ENCODE data around the gene MEI1. TPM values are rescaled to one million over a fixed set of nuclear protein-coding genes. Genes with fewer than 3 reads are reported as not detected.

MEI1 gene
- total RNA-seq, 1 experiment from 2014 or later: 0.18 TPM

- TF ChIP-seq POLR2AphosphoS5 (IDR thresholded peaks at IDR 0.05; ENCODE audit: low read depth, low read length): no peak
- TF ChIP-seq, protein P1, sequence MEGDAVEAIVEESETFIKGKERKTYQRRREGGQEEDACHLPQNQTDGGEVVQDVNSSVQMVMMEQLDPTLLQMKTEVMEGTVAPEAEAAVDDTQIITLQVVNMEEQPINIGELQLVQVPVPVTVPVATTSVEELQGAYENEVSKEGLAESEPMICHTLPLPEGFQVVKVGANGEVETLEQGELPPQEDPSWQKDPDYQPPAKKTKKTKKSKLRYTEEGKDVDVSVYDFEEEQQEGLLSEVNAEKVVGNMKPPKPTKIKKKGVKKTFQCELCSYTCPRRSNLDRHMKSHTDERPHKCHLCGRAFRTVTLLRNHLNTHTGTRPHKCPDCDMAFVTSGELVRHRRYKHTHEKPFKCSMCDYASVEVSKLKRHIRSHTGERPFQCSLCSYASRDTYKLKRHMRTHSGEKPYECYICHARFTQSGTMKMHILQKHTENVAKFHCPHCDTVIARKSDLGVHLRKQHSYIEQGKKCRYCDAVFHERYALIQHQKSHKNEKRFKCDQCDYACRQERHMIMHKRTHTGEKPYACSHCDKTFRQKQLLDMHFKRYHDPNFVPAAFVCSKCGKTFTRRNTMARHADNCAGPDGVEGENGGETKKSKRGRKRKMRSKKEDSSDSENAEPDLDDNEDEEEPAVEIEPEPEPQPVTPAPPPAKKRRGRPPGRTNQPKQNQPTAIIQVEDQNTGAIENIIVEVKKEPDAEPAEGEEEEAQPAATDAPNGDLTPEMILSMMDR (IDR thresholded peaks at IDR 0.05): no peak
- TF ChIP-seq SIN3A (IDR thresholded peaks at IDR 0.05; ENCODE audit: borderline replicate concordance, insufficient read depth, low read depth, low read length): no peak
- TF ChIP-seq REST (IDR thresholded peaks at IDR 0.05; ENCODE audit: insufficient read depth in 1 of 2, low read depth in 2 of 2, low read length in 1 of 2): no peak
- TF ChIP-seq TCF7L2 (IDR thresholded peaks at IDR 0.05; ENCODE audit: low read depth, low read length): no peak
- ATAC-seq: no peak
Measured at GRCh38 chr22:41753984-41754383, 54.7 kb downstream of the MEI1 start.

GRCh38 chr22:41757502-41757901, 58.2 kb downstream of the MEI1 start:
- in situ Hi-C loops (cut with HindIII; ENCODE audit: low pct_unique_long_range_greater_than_20kb, low sequenced_read_pairs) (no loop called here), intact Hi-C loops (cut with micrococcal nuclease; ENCODE audit: unreplicated experiment) (no loop called here)
- no TSS peak for BruUV-seq (replicated peaks)
- Histone ChIP-seq H3K9me3 (ENCODE audit: control insufficient read depth, insufficient read depth, low read depth, low read length) (no peaks in the 10 kb centered on the region), H3K27ac (ENCODE audit: low read length) (no peak overlapping the region), H3K36me3 (ENCODE audit: control insufficient read depth, insufficient read depth, low read length) (no peaks in the 10 kb centered on the region), H3K4me3 (ENCODE audit: low read depth in 2 of 2, low read length in 2 of 2) (no peak overlapping the region), H3K27me3 (ENCODE audit: control insufficient read depth, insufficient read depth, low read length) (no peaks in the 10 kb centered on the region), H3K4me1 (ENCODE audit: control insufficient read depth, insufficient read depth, low read length) (no peaks in the 10 kb centered on the region)
- CTCF ChIA-PET: no interaction called here
- TF ChIP-seq POLR2AphosphoS5 (IDR thresholded peaks at IDR 0.05; ENCODE audit: low read depth, low read length): no peak
- no peak for TF ChIP-seq TCF7L2 (IDR thresholded peaks at IDR 0.05; ENCODE audit: low read depth, low read length)
- TF ChIP-seq, protein P1 (IDR thresholded peaks at IDR 0.05): no peak
- no peak for TF ChIP-seq REST (IDR thresholded peaks at IDR 0.05; ENCODE audit: insufficient read depth in 1 of 2, low read depth in 2 of 2, low read length in 1 of 2)
- TF ChIP-seq SIN3A (IDR thresholded peaks at IDR 0.05; ENCODE audit: borderline replicate concordance, insufficient read depth, low read depth, low read length): no peak
- ATAC-seq (no peak), DNase-seq (ENCODE audit: low read depth, low spot score) (no peak)
- POLR2A ChIA-PET: no interaction called here

More at GRCh38 chr22:41753984-41754383, 54.7 kb downstream of the MEI1 start:
- intact Hi-C loops (cut with micrococcal nuclease; ENCODE audit: unreplicated experiment): no loop called here
- in situ Hi-C loops (cut with HindIII; ENCODE audit: low pct_unique_long_range_greater_than_20kb, low sequenced_read_pairs): no loop called here
- no peaks in the 10 kb centered on the region for H3K27me3 ChIP-seq (ENCODE audit: control insufficient read depth, insufficient read depth, low read length)
- ChIA-PET POLR2A (no interaction called here), CTCF (no interaction called here)
- H3K36me3 ChIP-seq (ENCODE audit: control insufficient read depth, insufficient read depth, low read length): no peaks in the 10 kb centered on the region
- H3K4me3 ChIP-seq (ENCODE audit: low read depth in 2 of 2, low read length in 2 of 2): no peak overlapping the region
- BruUV-seq (replicated peaks): no TSS peak
- H3K9me3 ChIP-seq (ENCODE audit: control insufficient read depth, insufficient read depth, low read depth, low read length): no peaks in the 10 kb centered on the region
- DNase-seq (ENCODE audit: low read depth, low spot score): no peak
- no peak overlapping the region for H3K27ac ChIP-seq (ENCODE audit: low read length)
- no peaks in the 10 kb centered on the region for H3K4me1 ChIP-seq (ENCODE audit: control insufficient read depth, insufficient read depth, low read length)

Measured in Panc1 (cell line).